Calu3 (cell line): Measurements from ENCODE around the gene ELMO1. TPM values are rescaled to one million over a fixed set of nuclear protein-coding genes. Genes with fewer than 3 reads are reported as not detected.

Source experiments
- Bru-seq: library from RNA; stranded (reverse); fragments of 400-500 nt; gene quantifications from one replicate; lab custom pipeline; 2021; lab: Mats Ljungman, UMichigan
- BruChase-seq, 2 experiments: library from RNA; stranded (reverse); fragments of 400-500 nt; gene quantifications; one replicate each; lab custom pipeline; 2021; lab: Mats Ljungman, UMichigan
- BruUV-seq: library from RNA; stranded (reverse); fragments of 400-500 nt; replicated peaks from 2 replicates; lab custom pipeline; 2021; lab: Mats Ljungman, UMichigan
- CTCF ChIA-PET: fragments of 300-600 bp; sonication (Branson Sonifier 250); formaldehyde crosslinking; loops from one replicate; lab custom pipeline; 2022; ENCODE audit warnings: antibody characterized with exemption; lab: Charles Lee
- DNase-seq: peaks from one replicate; pipeline ENCODE4 v3.0.0; 2022
- H3K27ac Mint-ChIP-seq: one replicate; pipeline ENCODE4 v1.8.0; 2022; ENCODE audit warnings: mixed read lengths; ENCODE audit not compliant: unreplicated experiment
- H3K27me3 Mint-ChIP-seq: one replicate; pipeline ENCODE4 v1.8.0; 2022; ENCODE audit warnings: mixed read lengths; ENCODE audit not compliant: unreplicated experiment
- H3K36me3 Mint-ChIP-seq: one replicate; pipeline ENCODE4 v1.8.0; 2022; ENCODE audit warnings: mild to moderate bottlenecking, moderate library complexity, mixed read lengths; ENCODE audit not compliant: insufficient read depth, unreplicated experiment
- H3K4me1 Mint-ChIP-seq: one replicate; pipeline ENCODE4 v1.8.0; 2022; ENCODE audit warnings: mild to moderate bottlenecking, low read depth, mixed read lengths; ENCODE audit not compliant: unreplicated experiment
- H3K4me3 Mint-ChIP-seq: one replicate; pipeline ENCODE4 v1.8.0; 2022; ENCODE audit warnings: mild to moderate bottlenecking, low read depth, moderate library complexity, mixed read lengths; ENCODE audit not compliant: unreplicated experiment
- H3K9me3 Mint-ChIP-seq: one replicate; pipeline ENCODE4 v1.8.0; 2022; ENCODE audit warnings: low read depth, mixed read lengths; ENCODE audit not compliant: unreplicated experiment
- intact Hi-C: fragments of 100-400 bp; cut with micrococcal nuclease; formaldehyde crosslinking; loops from one replicate; pipeline ENCODE4 v1.10.0; 2022; ENCODE audit not compliant: unreplicated experiment
- long read RNA-seq: library from polyadenylated mRNA; stranded (forward); transcript quantifications from one replicate; pipeline ENCODE4 v2.0.0, GENCODE V29; 2022
- total RNA-seq: library from RNA; stranded (reverse); gene quantifications from 2 replicates; pipeline ENCODE4 v1.2.3, GENCODE V29; 2022
- TF ChIP-seq, protein P1 (sequence below): fragments of 200-600 bp; IDR thresholded peaks from one replicate; pipeline ENCODE4 v1.8.0; 2022; ENCODE audit warnings: antibody characterized with exemption; ENCODE audit not compliant: unreplicated experiment

Gene ELMO1
- total RNA-seq (not detected in 2 replicates), Bru-seq, nascent RNA (percentile 2 among the genes with signal in this experiment), BruChase-seq, experiment 1, labeled RNA remaining after a 6-hour chase (percentile 1 among the genes with signal in this experiment), BruChase-seq, experiment 2, labeled RNA remaining after a 2-hour chase (percentile 1 among the genes with signal in this experiment)
- long read RNA-seq = 0 reads

GRCh38 chr7:37448636-37449361 is at the start of gene ELMO1:
TSS of gene ELMO1 (minus strand) at chr7:37448864. CDS start at chr7:37342690, 106,174 bp downstream.
- H3K9me3 Mint-ChIP-seq = peaks cover 6% of the 10 kb centered on the region
- H3K4me1 Mint-ChIP-seq = no peaks in the 10 kb centered on the region
- peaks cover 35% of the 10 kb centered on the region for H3K27me3 Mint-ChIP-seq
- H3K27ac Mint-ChIP-seq = no peak within 1 kb of the TSS
- no peaks in the 10 kb centered on the region for H3K36me3 Mint-ChIP-seq
- no TSS peak for BruUV-seq
- no peak within 1 kb of the TSS for H3K4me3 Mint-ChIP-seq
- intact Hi-C loops = no loop called here
- CTCF ChIA-PET = no interaction called here
- TF ChIP-seq, protein P1, sequence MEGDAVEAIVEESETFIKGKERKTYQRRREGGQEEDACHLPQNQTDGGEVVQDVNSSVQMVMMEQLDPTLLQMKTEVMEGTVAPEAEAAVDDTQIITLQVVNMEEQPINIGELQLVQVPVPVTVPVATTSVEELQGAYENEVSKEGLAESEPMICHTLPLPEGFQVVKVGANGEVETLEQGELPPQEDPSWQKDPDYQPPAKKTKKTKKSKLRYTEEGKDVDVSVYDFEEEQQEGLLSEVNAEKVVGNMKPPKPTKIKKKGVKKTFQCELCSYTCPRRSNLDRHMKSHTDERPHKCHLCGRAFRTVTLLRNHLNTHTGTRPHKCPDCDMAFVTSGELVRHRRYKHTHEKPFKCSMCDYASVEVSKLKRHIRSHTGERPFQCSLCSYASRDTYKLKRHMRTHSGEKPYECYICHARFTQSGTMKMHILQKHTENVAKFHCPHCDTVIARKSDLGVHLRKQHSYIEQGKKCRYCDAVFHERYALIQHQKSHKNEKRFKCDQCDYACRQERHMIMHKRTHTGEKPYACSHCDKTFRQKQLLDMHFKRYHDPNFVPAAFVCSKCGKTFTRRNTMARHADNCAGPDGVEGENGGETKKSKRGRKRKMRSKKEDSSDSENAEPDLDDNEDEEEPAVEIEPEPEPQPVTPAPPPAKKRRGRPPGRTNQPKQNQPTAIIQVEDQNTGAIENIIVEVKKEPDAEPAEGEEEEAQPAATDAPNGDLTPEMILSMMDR = no peak
- no peak for DNase-seq

- H3K9me3 Mint-ChIP-seq = peaks cover 3% of the 10 kb centered on the region
- no peaks in the 10 kb centered on the region for H3K4me1 Mint-ChIP-seq
- no TSS peak for BruUV-seq
- H3K36me3 Mint-ChIP-seq = no peaks in the 10 kb centered on the region
- DNase-seq = no peak
- CTCF ChIA-PET = interaction anchor here (0.9 to 2.7 kb wide), 2 partner anchors 10 to 289 kb away, joined by 3 to 9 read pairs; no protein-coding TSS in a partner anchor
- intact Hi-C loops = loop anchor here (5.0 kb wide), 1 partner anchor 215 kb away; no protein-coding TSS in a partner anchor
- TF ChIP-seq, protein P1 = no peak
- H3K27ac Mint-ChIP-seq = no peak overlapping the region
- H3K27me3 Mint-ChIP-seq = no peaks in the 10 kb centered on the region
- no peak overlapping the region for H3K4me3 Mint-ChIP-seq
Observed at GRCh38 chr7:37497576-37497975, 48.9 kb upstream of the ELMO1 start.

DNA sequence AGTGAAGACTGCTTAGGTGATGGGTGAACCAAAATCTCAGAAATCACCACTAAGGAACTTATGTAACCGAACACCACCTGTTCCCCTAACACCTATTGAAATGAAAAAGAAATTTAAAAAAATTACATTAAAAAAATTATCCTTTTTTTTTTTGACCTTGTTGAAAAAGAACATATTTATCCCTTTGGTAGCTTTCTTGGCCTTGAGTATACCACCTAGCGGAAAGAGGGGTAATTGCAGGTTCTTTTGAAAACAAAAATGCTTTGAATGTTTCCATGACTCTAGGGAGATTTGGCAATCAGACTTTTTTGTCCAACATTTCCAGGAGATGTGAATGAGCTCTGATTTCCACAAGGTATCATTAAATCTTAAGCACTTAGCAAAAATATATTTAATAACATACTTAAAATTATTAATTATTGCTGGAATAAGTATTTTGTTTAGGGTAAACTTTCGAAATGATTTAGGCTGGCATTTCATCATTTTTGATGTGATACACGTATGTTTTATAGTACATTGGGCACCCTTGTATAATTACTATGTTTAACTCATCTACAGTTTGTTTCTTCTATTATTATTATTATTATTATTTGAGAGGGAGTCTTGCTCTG is 47.0 kb upstream of the ELMO1 start:
- no TSS peak for BruUV-seq
- intact Hi-C loops = loop anchor here (1.0 to 5.0 kb wide), 3 partner anchors 213 to 287 kb away; no protein-coding TSS in a partner anchor
- H3K27ac Mint-ChIP-seq = no peak overlapping the region
- H3K27me3 Mint-ChIP-seq = no peaks in the 10 kb centered on the region
- CTCF ChIA-PET = interaction anchor here (0.6 to 2.7 kb wide), 5 partner anchors 12 to 299 kb away, joined by 3 to 9 read pairs (median 4); no protein-coding TSS in a partner anchor
- peaks cover 3% of the 10 kb centered on the region for H3K9me3 Mint-ChIP-seq
- no peaks in the 10 kb centered on the region for H3K4me1 Mint-ChIP-seq
- no peak overlapping the region for H3K4me3 Mint-ChIP-seq
- no peak for DNase-seq
- TF ChIP-seq, protein P1 = peak; percentile 61
- H3K36me3 Mint-ChIP-seq = no peaks in the 10 kb centered on the region

GRCh38 chr7:37494926-37495325 is 46.3 kb upstream of the ELMO1 start:
- TF ChIP-seq, protein P1 = no peak
- no peak for DNase-seq
- intact Hi-C loops = loop anchor here (1.0 to 5.0 kb wide), 3 partner anchors 213 to 287 kb away; no protein-coding TSS in a partner anchor
- Mint-ChIP-seq H3K27ac (no peak overlapping the region), H3K36me3 (no peaks in the 10 kb centered on the region), H3K4me3 (no peak overlapping the region), H3K4me1 (no peaks in the 10 kb centered on the region), H3K9me3 (peaks cover 7% of the 10 kb centered on the region), H3K27me3 (no peaks in the 10 kb centered on the region)
- BruUV-seq = no TSS peak
- CTCF ChIA-PET = interaction anchor here (0.8 to 2.7 kb wide), 4 partner anchors 12 to 286 kb away, joined by 3 to 9 read pairs (median 4); no protein-coding TSS in a partner anchor
